Midbrain (tissue), 1 donor: ENCODE data around the gene C17orf78.
"Not testable (repeated sequence)": the region's sequence is repeated elsewhere in the genome, so short reads cannot be mapped to it uniquely, and the experiment has no call there.

Source experiments
- DNase-seq: peaks from one replicate; lab custom pipeline; 2025; lab: John Stamatoyannopoulos, UW

C17orf78 gene

GRCh38 chr17:37375706-37376105, at the start of gene C17orf78:
C17orf78 (plus strand) TSS chr17:37375985; CDS start chr17:37376093, 108 bp downstream.
- DNase-seq = no peak

- no peak for DNase-seq
Measured at GRCh38 chr17:37327341-37328090, 48.3 kb upstream of the C17orf78 start.

GRCh38 chr17:37338847-37339246, 36.9 kb upstream of the C17orf78 start:
- DNase-seq = no peak

GRCh38 chr17:37339321-37339720, 36.5 kb upstream of the C17orf78 start:
- no peak for DNase-seq

GRCh38 chr17:37340804-37341203, 35.0 kb upstream of the C17orf78 start:
- DNase-seq = no peak

GRCh38 chr17:37342589-37342988, 33.2 kb upstream of the C17orf78 start:
- DNase-seq = no peak

- DNase-seq = no peak
Measured at GRCh38 chr17:37344519-37344918, 31.3 kb upstream of the C17orf78 start.

GRCh38 chr17:37346863-37347402, 28.9 kb upstream of the C17orf78 start:
- not testable (repeated sequence) for DNase-seq

- DNase-seq = not testable (repeated sequence)
Measured at GRCh38 chr17:37356796-37357569, 18.8 kb upstream of the C17orf78 start.

- peak; percentile 73 for DNase-seq
Measured at GRCh38 chr17:37358098-37358829, 17.5 kb upstream of the C17orf78 start.

- DNase-seq = peak; percentile 92
Measured at GRCh38 chr17:37358830-37359681, 16.7 kb upstream of the C17orf78 start.

GRCh38 chr17:37359682-37360188, 16.1 kb upstream of the C17orf78 start:
- peak; percentile 31 for DNase-seq

GRCh38 chr17:37360632-37361031, 15.2 kb upstream of the C17orf78 start:
- DNase-seq = no peak

- no peak for DNase-seq
Measured at GRCh38 chr17:37361543-37361942, 14.2 kb upstream of the C17orf78 start.

- no peak for DNase-seq
Measured at GRCh38 chr17:37365589-37365988, 10.2 kb upstream of the C17orf78 start.

- DNase-seq = no peak
Measured at GRCh38 chr17:37368577-37368976, 7.2 kb upstream of the C17orf78 start.

GRCh38 chr17:37373530-37374159, 2.1 kb upstream of the C17orf78 start:
- peak; percentile 77 for DNase-seq

- DNase-seq = no peak
Measured at GRCh38 chr17:37382056-37382455, 6.3 kb downstream of the C17orf78 start.

GRCh38 chr17:37384560-37385149, 8.9 kb downstream of the C17orf78 start:
- DNase-seq = no peak

- DNase-seq = no peak
Measured at GRCh38 chr17:37385474-37385990, 9.7 kb downstream of the C17orf78 start.
